ENCODE measurements around the gene LAT.
"Not testable (repeated sequence)": the region's sequence is repeated elsewhere in the genome, so short reads cannot be mapped to it uniquely, and the experiment has no call there.

LAT gene

GRCh38 chr16:28977703-28978662 lies 6.9 kb upstream of the LAT start:
- no peak overlapping the region for H3K27ac ChIP-seq (ENCODE audit: low read depth, low read length)

GRCh38 chr16:28980330-28980729 lies 4.5 kb upstream of the LAT start:
- not testable (repeated sequence) for H3K27ac ChIP-seq (ENCODE audit: low read depth, low read length); H3K4me3 ChIP-seq (ENCODE audit: low read depth, low read length); H3K9ac ChIP-seq (ENCODE audit: low read length); H3K27me3 ChIP-seq (ENCODE audit: control insufficient read depth, insufficient read depth, low read length); H3K9me3 ChIP-seq (ENCODE audit: control insufficient read depth, insufficient read depth, low read depth, low read length); H3K4me1 ChIP-seq (ENCODE audit: control insufficient read depth, insufficient read depth, low read length)
- H3K36me3 ChIP-seq (ENCODE audit: control insufficient read depth, insufficient read depth, low read length) = peaks cover 34% of the 10 kb centered on the region

More at GRCh38 chr16:28977703-28978662, 6.9 kb upstream of the LAT start:
- H3K4me3 ChIP-seq (ENCODE audit: low read depth, low read length) = no peak overlapping the region
- 0 out of 2 replicates have a peak, but pooled peaks cover 2% of the 10 kb centered on the region for H3K9me3 ChIP-seq (ENCODE audit: control insufficient read depth, insufficient read depth, low read depth, low read length)
- no peaks in the 10 kb centered on the region for H3K27me3 ChIP-seq (ENCODE audit: control insufficient read depth, insufficient read depth, low read length)
- H3K4me1 ChIP-seq (ENCODE audit: control insufficient read depth, insufficient read depth, low read length) = peaks cover 3% of the 10 kb centered on the region; the same call in 1 of the 2 replicates
- peaks cover 20% of the 10 kb centered on the region for H3K36me3 ChIP-seq (ENCODE audit: control insufficient read depth, insufficient read depth, low read length)
- H3K9ac ChIP-seq (ENCODE audit: low read length) = no peak overlapping the region

DNA sequence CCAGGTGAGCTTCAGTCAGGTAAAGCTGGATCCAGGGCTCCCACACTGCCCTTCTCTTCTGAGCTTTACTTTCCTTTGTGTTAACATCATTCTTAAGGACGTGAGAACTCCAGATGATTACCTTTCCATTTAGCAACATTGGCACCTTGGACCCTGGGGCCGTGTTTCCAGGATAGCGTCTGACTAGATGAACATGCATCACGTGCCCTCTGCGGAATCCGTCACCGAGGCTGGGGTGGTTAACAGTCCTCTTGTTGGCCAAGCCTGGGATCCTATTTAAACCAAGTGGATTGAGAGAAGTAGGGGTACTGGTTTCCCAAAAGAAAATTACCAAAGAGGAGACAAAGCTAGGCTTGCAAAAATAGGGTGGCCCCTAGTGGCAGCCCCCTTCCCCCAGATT lies 3.9 kb upstream of the LAT start:
- Histone ChIP-seq H3K27me3 (ENCODE audit: control insufficient read depth, insufficient read depth, low read length) (no peaks in the 10 kb centered on the region), H3K9me3 (ENCODE audit: control insufficient read depth, insufficient read depth, low read depth, low read length) (0 out of 2 replicates have a peak, but pooled peaks cover 2% of the 10 kb centered on the region), H3K9ac (ENCODE audit: low read length) (no peak overlapping the region), H3K4me3 (ENCODE audit: low read depth, low read length) (no peak overlapping the region), H3K4me1 (ENCODE audit: control insufficient read depth, insufficient read depth, low read length) (no peaks in the 10 kb centered on the region), H3K27ac (ENCODE audit: low read depth, low read length) (no peak overlapping the region), H3K36me3 (ENCODE audit: control insufficient read depth, insufficient read depth, low read length) (peaks cover 36% of the 10 kb centered on the region)

GRCh38 chr16:28981517-28981916 lies 3.3 kb upstream of the LAT start:
- Histone ChIP-seq H3K36me3 (ENCODE audit: control insufficient read depth, insufficient read depth, low read length) (peaks cover 38% of the 10 kb centered on the region), H3K27me3 (ENCODE audit: control insufficient read depth, insufficient read depth, low read length) (no peaks in the 10 kb centered on the region), H3K4me3 (ENCODE audit: low read depth, low read length) (no peak overlapping the region), H3K9ac (ENCODE audit: low read length) (no peak overlapping the region), H3K9me3 (ENCODE audit: control insufficient read depth, insufficient read depth, low read depth, low read length) (0 out of 2 replicates have a peak, but pooled peaks cover 2% of the 10 kb centered on the region), H3K27ac (ENCODE audit: low read depth, low read length) (no peak overlapping the region), H3K4me1 (ENCODE audit: control insufficient read depth, insufficient read depth, low read length) (no peaks in the 10 kb centered on the region)

- Histone ChIP-seq H3K9ac (ENCODE audit: low read length) (no peak overlapping the region), H3K36me3 (ENCODE audit: control insufficient read depth, insufficient read depth, low read length) (peaks cover 44% of the 10 kb centered on the region), H3K4me3 (ENCODE audit: low read depth, low read length) (no peak overlapping the region), H3K9me3 (ENCODE audit: control insufficient read depth, insufficient read depth, low read depth, low read length) (0 out of 2 replicates have a peak, but pooled peaks cover 2% of the 10 kb centered on the region), H3K27me3 (ENCODE audit: control insufficient read depth, insufficient read depth, low read length) (no peaks in the 10 kb centered on the region), H3K27ac (ENCODE audit: low read depth, low read length) (no peak overlapping the region), H3K4me1 (ENCODE audit: control insufficient read depth, insufficient read depth, low read length) (no peaks in the 10 kb centered on the region)
Observed at GRCh38 chr16:28982418-28982817, 2.4 kb upstream of the LAT start.

- Histone ChIP-seq H3K36me3 (ENCODE audit: control insufficient read depth, insufficient read depth, low read length) (peaks cover 46% of the 10 kb centered on the region), H3K9ac (ENCODE audit: low read length) (no peak overlapping the region), H3K27ac (ENCODE audit: low read depth, low read length) (no peak overlapping the region), H3K4me1 (ENCODE audit: control insufficient read depth, insufficient read depth, low read length) (no peaks in the 10 kb centered on the region), H3K4me3 (ENCODE audit: low read depth, low read length) (no peak overlapping the region), H3K27me3 (ENCODE audit: control insufficient read depth, insufficient read depth, low read length) (no peaks in the 10 kb centered on the region), H3K9me3 (ENCODE audit: control insufficient read depth, insufficient read depth, low read depth, low read length) (0 out of 2 replicates have a peak, but pooled peaks cover 2% of the 10 kb centered on the region)
Observed at GRCh38 chr16:28982949-28983348, 1.9 kb upstream of the LAT start.

DNA sequence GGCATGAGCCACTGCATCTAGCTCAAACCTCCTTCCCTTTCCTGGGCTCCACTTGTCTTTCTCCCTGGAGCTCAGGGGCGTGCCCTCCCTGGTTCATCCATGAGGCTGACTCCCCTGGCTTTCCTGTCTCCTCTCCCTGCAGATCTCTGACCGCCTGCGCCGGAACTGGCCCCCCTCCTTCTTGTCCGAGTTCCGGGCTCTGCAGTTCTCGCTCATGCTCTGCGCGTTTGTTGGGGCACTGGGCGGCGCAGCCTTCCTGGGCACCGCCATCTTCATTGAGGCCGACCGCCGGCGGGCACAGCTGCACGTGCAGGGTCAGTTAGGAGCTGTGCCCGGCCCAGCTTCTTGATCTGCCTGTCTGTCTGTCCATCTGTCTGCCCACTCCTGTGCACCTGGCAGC lies 1.2 kb upstream of the LAT start:
- H3K27ac ChIP-seq (ENCODE audit: low read depth, low read length) = no peak overlapping the region
- H3K36me3 ChIP-seq (ENCODE audit: control insufficient read depth, insufficient read depth, low read length) = peaks cover 46% of the 10 kb centered on the region
- no peaks in the 10 kb centered on the region for H3K4me1 ChIP-seq (ENCODE audit: control insufficient read depth, insufficient read depth, low read length)
- 0 out of 2 replicates have a peak, but pooled peaks cover 2% of the 10 kb centered on the region for H3K9me3 ChIP-seq (ENCODE audit: control insufficient read depth, insufficient read depth, low read depth, low read length)
- H3K9ac ChIP-seq (ENCODE audit: low read length) = no peak overlapping the region
- H3K4me3 ChIP-seq (ENCODE audit: low read depth, low read length) = no peak overlapping the region
- no peaks in the 10 kb centered on the region for H3K27me3 ChIP-seq (ENCODE audit: control insufficient read depth, insufficient read depth, low read length)

DNA sequence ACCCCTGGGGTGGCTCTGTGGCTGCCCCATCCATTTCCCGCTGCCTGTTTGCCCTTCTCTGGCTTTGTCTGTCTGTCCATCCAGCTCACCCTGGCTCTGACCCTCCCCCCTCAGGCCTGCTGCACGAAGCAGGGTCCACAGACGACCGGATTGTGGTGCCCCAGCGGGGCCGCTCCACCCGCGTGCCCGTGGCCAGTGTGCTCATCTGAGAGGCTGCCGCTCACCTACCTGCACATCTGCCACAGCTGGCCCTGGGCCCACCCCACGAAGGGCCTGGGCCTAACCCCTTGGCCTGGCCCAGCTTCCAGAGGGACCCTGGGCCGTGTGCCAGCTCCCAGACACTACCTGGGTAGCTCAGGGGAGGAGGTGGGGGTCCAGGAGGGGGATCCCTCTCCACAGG lies 761 bp upstream of the LAT start:
- H3K27ac ChIP-seq (ENCODE audit: low read depth, low read length) = no peak overlapping the region
- no peaks in the 10 kb centered on the region for H3K27me3 ChIP-seq (ENCODE audit: control insufficient read depth, insufficient read depth, low read length)
- peaks cover 46% of the 10 kb centered on the region for H3K36me3 ChIP-seq (ENCODE audit: control insufficient read depth, insufficient read depth, low read length)
- no peaks in the 10 kb centered on the region for H3K4me1 ChIP-seq (ENCODE audit: control insufficient read depth, insufficient read depth, low read length)
- no peak overlapping the region for H3K4me3 ChIP-seq (ENCODE audit: low read depth, low read length)
- 0 out of 2 replicates have a peak, but pooled peaks cover 2% of the 10 kb centered on the region for H3K9me3 ChIP-seq (ENCODE audit: control insufficient read depth, insufficient read depth, low read depth, low read length)
- H3K9ac ChIP-seq (ENCODE audit: low read length) = no peak overlapping the region

DNA sequence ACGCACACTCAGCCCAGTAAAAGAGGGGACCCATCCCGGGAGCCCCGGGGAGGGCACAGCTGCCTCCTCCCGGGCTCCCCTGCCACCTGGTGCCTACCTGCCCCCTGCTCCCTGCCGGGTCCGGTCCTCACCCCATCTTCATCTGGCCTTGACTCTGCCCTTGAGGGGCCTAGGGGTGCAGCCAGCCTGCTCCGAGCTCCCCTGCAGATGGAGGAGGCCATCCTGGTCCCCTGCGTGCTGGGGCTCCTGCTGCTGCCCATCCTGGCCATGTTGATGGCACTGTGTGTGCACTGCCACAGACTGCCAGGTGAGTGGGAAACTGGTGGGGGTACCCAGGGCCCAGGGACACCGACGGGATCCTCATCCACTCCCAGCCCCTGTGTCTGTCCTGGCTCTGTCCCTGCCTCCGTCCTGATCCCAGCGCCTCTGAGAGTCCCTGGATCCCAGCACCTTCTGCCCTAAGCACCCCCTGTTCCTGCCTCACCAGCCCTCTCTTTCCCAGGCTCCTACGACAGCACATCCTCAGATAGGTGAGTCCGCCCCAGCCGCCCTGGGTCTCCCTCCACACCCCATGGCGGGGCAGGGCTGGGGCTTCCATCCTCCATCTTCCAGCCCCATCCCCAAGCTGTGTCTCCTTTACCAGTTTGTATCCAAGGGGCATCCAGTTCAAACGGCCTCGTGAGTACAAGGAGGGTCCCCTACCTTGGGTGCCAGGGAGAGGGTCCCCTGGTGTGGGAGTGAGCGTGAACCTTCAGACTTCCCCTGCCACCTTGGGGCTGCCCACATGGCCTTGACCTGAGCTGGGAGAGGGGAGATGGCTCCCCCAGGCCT lies 574 bp downstream of the LAT start:
- Histone ChIP-seq H3K9ac (ENCODE audit: low read length) (no peak overlapping the region), H3K27ac (ENCODE audit: low read depth, low read length) (no peak overlapping the region), H3K36me3 (ENCODE audit: control insufficient read depth, insufficient read depth, low read length) (peaks cover 44% of the 10 kb centered on the region), H3K27me3 (ENCODE audit: control insufficient read depth, insufficient read depth, low read length) (no peaks in the 10 kb centered on the region), H3K4me1 (ENCODE audit: control insufficient read depth, insufficient read depth, low read length) (no peaks in the 10 kb centered on the region), H3K9me3 (ENCODE audit: control insufficient read depth, insufficient read depth, low read depth, low read length) (0 out of 2 replicates have a peak, but pooled peaks cover 2% of the 10 kb centered on the region), H3K4me3 (ENCODE audit: low read depth, low read length) (no peak overlapping the region)

DNA sequence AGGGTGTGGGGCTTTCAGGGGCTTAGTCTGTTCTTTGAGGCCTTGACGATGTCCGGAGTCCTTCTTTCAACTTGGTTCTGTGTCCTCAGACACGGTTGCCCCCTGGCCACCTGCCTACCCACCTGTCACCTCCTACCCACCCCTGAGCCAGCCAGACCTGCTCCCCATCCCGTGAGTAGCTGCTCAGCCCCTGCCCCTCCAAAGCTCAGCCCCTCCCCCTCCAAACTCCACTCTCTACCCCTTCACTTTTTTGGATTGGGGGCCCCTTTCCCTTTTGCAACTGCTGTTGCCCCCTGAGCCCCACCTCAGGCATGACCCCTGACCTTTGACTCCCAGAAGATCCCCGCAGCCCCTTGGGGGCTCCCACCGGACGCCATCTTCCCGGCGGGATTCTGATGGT lies 1.2 kb downstream of the LAT start:
- Histone ChIP-seq H3K27me3 (ENCODE audit: control insufficient read depth, insufficient read depth, low read length) (no peaks in the 10 kb centered on the region), H3K4me1 (ENCODE audit: control insufficient read depth, insufficient read depth, low read length) (no peaks in the 10 kb centered on the region), H3K36me3 (ENCODE audit: control insufficient read depth, insufficient read depth, low read length) (peaks cover 40% of the 10 kb centered on the region), H3K4me3 (ENCODE audit: low read depth, low read length) (no peak overlapping the region), H3K9ac (ENCODE audit: low read length) (no peak overlapping the region), H3K27ac (ENCODE audit: low read depth, low read length) (no peak overlapping the region), H3K9me3 (ENCODE audit: control insufficient read depth, insufficient read depth, low read depth, low read length) (0 out of 2 replicates have a peak, but pooled peaks cover 2% of the 10 kb centered on the region)
